Activated naive CD8-positive, alpha-beta T cell treated with anti-CD3 and anti-CD28 coated beads for 36 hours (primary cell): ENCODE results near the gene TPCN1. TPM values are rescaled to one million over a fixed set of nuclear protein-coding genes. Genes with fewer than 3 reads are reported as not detected.
A peak's percentile ranks its signal among the peaks of the same experiment; 100 is the strongest.

ENCODE experiments used
- DNase-seq: peaks from one replicate; pipeline ENCODE4 v3.0.0; 2021
- H3K27ac Mint-ChIP-seq: one replicate; pipeline ENCODE4 v1.8.0; 2022; ENCODE audit warnings: mild to moderate bottlenecking, moderate library complexity, mixed read lengths
- H3K27me3 Mint-ChIP-seq: one replicate; pipeline ENCODE4 v1.8.0; 2022; ENCODE audit warnings: mild to moderate bottlenecking, mixed read lengths
- H3K36me3 Mint-ChIP-seq: one replicate; pipeline ENCODE4 v1.8.0; 2021; ENCODE audit warnings: mild to moderate bottlenecking, mixed read lengths
- H3K4me1 Mint-ChIP-seq: one replicate; pipeline ENCODE4 v1.8.0; 2021; ENCODE audit warnings: mixed read lengths
- H3K4me3 Mint-ChIP-seq: one replicate; pipeline ENCODE4 v1.8.0; 2022; ENCODE audit warnings: mild to moderate bottlenecking, moderate library complexity, mixed read lengths
- H3K9me3 Mint-ChIP-seq: one replicate; pipeline ENCODE4 v1.8.0; 2022; ENCODE audit warnings: mixed read lengths
- total RNA-seq, 2 experiments: library from RNA; stranded (reverse); gene quantifications; one replicate each; pipeline ENCODE4 v1.2.3, GENCODE V29; 2021

Gene TPCN1
- total RNA-seq, 2 experiments from 2014 or later = 20.5 to 25.0 TPM

- Mint-ChIP-seq H3K36me3 (peaks cover 19% of the 10 kb centered on the region), H3K9me3 (no peaks in the 10 kb centered on the region), H3K27me3 (no peaks in the 10 kb centered on the region), H3K4me3 (no peak overlapping the region), H3K4me1 (peaks cover 15% of the 10 kb centered on the region), H3K27ac (no peak overlapping the region)
- DNase-seq = no peak
These were observed 18.1 kb downstream of the TPCN1 start for GRCh38 chr12:113239288-113239771.

- Mint-ChIP-seq H3K36me3 (peaks cover 17% of the 10 kb centered on the region), H3K4me1 (peaks cover 14% of the 10 kb centered on the region), H3K27ac (no peak overlapping the region), H3K4me3 (no peak overlapping the region), H3K9me3 (no peaks in the 10 kb centered on the region), H3K27me3 (no peaks in the 10 kb centered on the region)
- DNase-seq = no peak
These were observed 18.6 kb downstream of the TPCN1 start for GRCh38 chr12:113239811-113240331.

GRCh38 chr12:113240395-113240794 is 19.1 kb downstream of the TPCN1 start:
- Mint-ChIP-seq H3K4me1 (peaks cover 11% of the 10 kb centered on the region), H3K36me3 (peaks cover 13% of the 10 kb centered on the region), H3K27ac (no peak overlapping the region), H3K27me3 (no peaks in the 10 kb centered on the region), H3K9me3 (no peaks in the 10 kb centered on the region), H3K4me3 (no peak overlapping the region)
- no peak for DNase-seq

- Mint-ChIP-seq H3K36me3 (peaks cover 10% of the 10 kb centered on the region), H3K4me3 (no peak overlapping the region), H3K27ac (no peak overlapping the region), H3K9me3 (no peaks in the 10 kb centered on the region), H3K4me1 (peaks cover 11% of the 10 kb centered on the region), H3K27me3 (no peaks in the 10 kb centered on the region)
- DNase-seq = no peak
These were observed 20.1 kb downstream of the TPCN1 start for GRCh38 chr12:113241191-113242025.

- peaks cover 11% of the 10 kb centered on the region for H3K4me1 Mint-ChIP-seq
- no peak overlapping the region for H3K4me3 Mint-ChIP-seq
- no peaks in the 10 kb centered on the region for H3K27me3 Mint-ChIP-seq
- no peaks in the 10 kb centered on the region for H3K9me3 Mint-ChIP-seq
- H3K36me3 Mint-ChIP-seq = peaks cover 10% of the 10 kb centered on the region
- DNase-seq = no peak
- no peak overlapping the region for H3K27ac Mint-ChIP-seq
These were observed 20.8 kb downstream of the TPCN1 start for GRCh38 chr12:113242026-113242418.

GRCh38 chr12:113242560-113242959 is 21.3 kb downstream of the TPCN1 start:
- no peaks in the 10 kb centered on the region for H3K27me3 Mint-ChIP-seq
- H3K4me1 Mint-ChIP-seq = peaks cover 11% of the 10 kb centered on the region
- DNase-seq = no peak
- H3K9me3 Mint-ChIP-seq = no peaks in the 10 kb centered on the region
- H3K4me3 Mint-ChIP-seq = no peak overlapping the region
- H3K36me3 Mint-ChIP-seq = peaks cover 10% of the 10 kb centered on the region
- no peak overlapping the region for H3K27ac Mint-ChIP-seq

GRCh38 chr12:113244047-113244460 is 22.8 kb downstream of the TPCN1 start:
- DNase-seq = no peak
- Mint-ChIP-seq H3K27ac (peak overlapping the region; percentile 23), H3K4me1 (peaks cover 11% of the 10 kb centered on the region), H3K36me3 (peaks cover 13% of the 10 kb centered on the region), H3K9me3 (no peaks in the 10 kb centered on the region), H3K27me3 (no peaks in the 10 kb centered on the region), H3K4me3 (no peak overlapping the region)

GRCh38 chr12:113244478-113244958 is 23.3 kb downstream of the TPCN1 start:
- no peak for DNase-seq
- Mint-ChIP-seq H3K27ac (no peak overlapping the region), H3K4me1 (peaks cover 7% of the 10 kb centered on the region), H3K27me3 (no peaks in the 10 kb centered on the region), H3K36me3 (peaks cover 13% of the 10 kb centered on the region), H3K9me3 (no peaks in the 10 kb centered on the region), H3K4me3 (no peak overlapping the region)

- no peak overlapping the region for H3K27ac Mint-ChIP-seq
- no peaks in the 10 kb centered on the region for H3K9me3 Mint-ChIP-seq
- H3K27me3 Mint-ChIP-seq = no peaks in the 10 kb centered on the region
- peaks cover 7% of the 10 kb centered on the region for H3K36me3 Mint-ChIP-seq
- no peaks in the 10 kb centered on the region for H3K4me1 Mint-ChIP-seq
- no peak for DNase-seq
- no peak overlapping the region for H3K4me3 Mint-ChIP-seq
These were observed 24.6 kb downstream of the TPCN1 start for GRCh38 chr12:113245695-113246477.

- H3K9me3 Mint-ChIP-seq = no peaks in the 10 kb centered on the region
- H3K4me3 Mint-ChIP-seq = no peak overlapping the region
- peaks cover 10% of the 10 kb centered on the region for H3K36me3 Mint-ChIP-seq
- H3K27ac Mint-ChIP-seq = no peak overlapping the region
- no peaks in the 10 kb centered on the region for H3K27me3 Mint-ChIP-seq
- no peaks in the 10 kb centered on the region for H3K4me1 Mint-ChIP-seq
- DNase-seq = no peak
These were observed 25.3 kb downstream of the TPCN1 start for GRCh38 chr12:113246478-113247122.

GRCh38 chr12:113247123-113248050 is 26.1 kb downstream of the TPCN1 start:
- Mint-ChIP-seq H3K36me3 (peaks cover 18% of the 10 kb centered on the region), H3K4me1 (no peaks in the 10 kb centered on the region), H3K4me3 (no peak overlapping the region), H3K27me3 (no peaks in the 10 kb centered on the region), H3K27ac (no peak overlapping the region), H3K9me3 (no peaks in the 10 kb centered on the region)
- no peak for DNase-seq

GRCh38 chr12:113248051-113248825 is 27.0 kb downstream of the TPCN1 start:
- Mint-ChIP-seq H3K36me3 (peaks cover 26% of the 10 kb centered on the region), H3K4me3 (no peak overlapping the region), H3K4me1 (no peaks in the 10 kb centered on the region), H3K27ac (no peak overlapping the region), H3K27me3 (no peaks in the 10 kb centered on the region), H3K9me3 (peaks cover 3% of the 10 kb centered on the region)
- no peak for DNase-seq

- no peak overlapping the region for H3K4me3 Mint-ChIP-seq
- peaks cover 10% of the 10 kb centered on the region for H3K9me3 Mint-ChIP-seq
- no peaks in the 10 kb centered on the region for H3K27me3 Mint-ChIP-seq
- DNase-seq = no peak
- no peaks in the 10 kb centered on the region for H3K4me1 Mint-ChIP-seq
- peaks cover 33% of the 10 kb centered on the region for H3K36me3 Mint-ChIP-seq
- H3K27ac Mint-ChIP-seq = no peak overlapping the region
These were observed 27.7 kb downstream of the TPCN1 start for GRCh38 chr12:113248842-113249435.
